ENCODE measurements around the gene CORO2A. TPM values are rescaled to one million over a fixed set of nuclear protein-coding genes. Genes with fewer than 3 reads are reported as not detected.

CORO2A gene
- total RNA-seq, 1 experiment from 2014 or later, result 15.8 TPM

GRCh38 chr9:98176391-98177259 is 15.8 kb downstream of the CORO2A start:
- H2BK15ac ChIP-seq (ENCODE audit: low read depth, low read length), result no peak overlapping the region
- H3T11ph ChIP-seq (ENCODE audit: low read length), result no peak overlapping the region
- H2AFZ ChIP-seq (ENCODE audit: low read length), result no peak overlapping the region
- no peak overlapping the region for H3K14ac ChIP-seq (ENCODE audit: insufficient read depth, low read length)
- Mint-ChIP-seq H3K4me1 (peaks cover 33 to 39% of the 10 kb centered on the region in 2 experiments), H3K27me3 (ENCODE audit: low read depth) (no peaks in the 10 kb centered on the region), H3K4me3 (no peak overlapping the region; a peak in 1 of 5 replicates), H3K27ac (no peak overlapping the region; a peak in 1 of 7 replicates), H3K9me3 (no peaks in the 10 kb centered on the region), H3K36me3 (ENCODE audit: insufficient read depth in 1 of 3, low read depth in 3 of 3) (peaks cover 0 to 1% (median 0%) of the 10 kb centered on the region in 3 experiments; a peak in 1 of 7 replicates)
- H3K4me1 ChIP-seq (ENCODE audit: insufficient read depth, low read length), result peaks cover 2% of the 10 kb centered on the region; the same call in 1 of the 2 replicates
- H3K4ac ChIP-seq (ENCODE audit: low read depth, low read length), result no peak overlapping the region
- TF ChIP-seq, protein P1, sequence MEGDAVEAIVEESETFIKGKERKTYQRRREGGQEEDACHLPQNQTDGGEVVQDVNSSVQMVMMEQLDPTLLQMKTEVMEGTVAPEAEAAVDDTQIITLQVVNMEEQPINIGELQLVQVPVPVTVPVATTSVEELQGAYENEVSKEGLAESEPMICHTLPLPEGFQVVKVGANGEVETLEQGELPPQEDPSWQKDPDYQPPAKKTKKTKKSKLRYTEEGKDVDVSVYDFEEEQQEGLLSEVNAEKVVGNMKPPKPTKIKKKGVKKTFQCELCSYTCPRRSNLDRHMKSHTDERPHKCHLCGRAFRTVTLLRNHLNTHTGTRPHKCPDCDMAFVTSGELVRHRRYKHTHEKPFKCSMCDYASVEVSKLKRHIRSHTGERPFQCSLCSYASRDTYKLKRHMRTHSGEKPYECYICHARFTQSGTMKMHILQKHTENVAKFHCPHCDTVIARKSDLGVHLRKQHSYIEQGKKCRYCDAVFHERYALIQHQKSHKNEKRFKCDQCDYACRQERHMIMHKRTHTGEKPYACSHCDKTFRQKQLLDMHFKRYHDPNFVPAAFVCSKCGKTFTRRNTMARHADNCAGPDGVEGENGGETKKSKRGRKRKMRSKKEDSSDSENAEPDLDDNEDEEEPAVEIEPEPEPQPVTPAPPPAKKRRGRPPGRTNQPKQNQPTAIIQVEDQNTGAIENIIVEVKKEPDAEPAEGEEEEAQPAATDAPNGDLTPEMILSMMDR (conservative IDR thresholded peaks at IDR 0.05), result no peak
- no peak overlapping the region for H2BK12ac ChIP-seq (ENCODE audit: insufficient read length, low read depth, low read length)
- no peaks in the 10 kb centered on the region for H3K27me3 ChIP-seq (ENCODE audit: insufficient read depth, low read length)
- no peak overlapping the region for H2BK120ac ChIP-seq (ENCODE audit: low read depth, low read length, poor library complexity, severe bottlenecking)
- no peak overlapping the region for H3K27ac ChIP-seq (ENCODE audit: insufficient read length, low read depth, low read length)
- H4K8ac ChIP-seq (replicated peaks; ENCODE audit: insufficient read length, low read depth, low read length), result no peak overlapping the region
- H3K56ac ChIP-seq (ENCODE audit: insufficient read length, low read depth, low read length), result no peak overlapping the region
- H3K9me3 ChIP-seq (ENCODE audit: control insufficient read depth, low read depth, low read length), result no peaks in the 10 kb centered on the region
- no peak overlapping the region for H3K4me2 ChIP-seq (ENCODE audit: insufficient read depth, insufficient read length, low read length)
- H2AK5ac ChIP-seq (ENCODE audit: insufficient read length, low read length), result no peak overlapping the region
- DNase-seq, result no peak
- no peak overlapping the region for H3K9ac ChIP-seq (ENCODE audit: extremely low read depth, insufficient read length, low read length)
- H3K23me2 ChIP-seq (ENCODE audit: insufficient read length, low read depth, low read length, poor library complexity, severe bottlenecking), result no peaks in the 10 kb centered on the region
- no CpG with 5 or more reads among the region's 9 CpGs for WGBS (ENCODE audit: extremely low coverage, insufficient read length, low lambda C conversion rate)
- H2BK20ac ChIP-seq (ENCODE audit: low read depth, low read length, poor library complexity, severe bottlenecking), result no peak overlapping the region
- no peak overlapping the region for H4K91ac ChIP-seq (ENCODE audit: insufficient read length, low read depth, low read length)
- H3K18ac ChIP-seq (ENCODE audit: insufficient read length, low read depth, low read length), result no peak overlapping the region
- no peak overlapping the region for H3K23ac ChIP-seq (ENCODE audit: insufficient read length, low read depth, low read length)
- no peak overlapping the region for H2BK5ac ChIP-seq (ENCODE audit: insufficient read length, low read length)
- peaks cover 6% of the 10 kb centered on the region; the same call in 1 of the 2 replicates for H3K79me2 ChIP-seq (ENCODE audit: insufficient read depth, low read length)
- H4K20me1 ChIP-seq (ENCODE audit: control insufficient read depth, insufficient read depth, insufficient read length), result no peaks in the 10 kb centered on the region
- no peaks in the 10 kb centered on the region for H3K79me1 ChIP-seq (ENCODE audit: insufficient read depth, low read depth, low read length, poor library complexity, severe bottlenecking)
- no peak overlapping the region for H4K5ac ChIP-seq (ENCODE audit: insufficient read length, low read depth, low read length)
